ENCODE data around the gene ZKSCAN5. TPM values are rescaled to one million over a fixed set of nuclear protein-coding genes. Genes with fewer than 3 reads are reported as not detected.

Gene ZKSCAN5
- total RNA-seq, 2 donors from 2014 or later, result 14.9 to 18.2 TPM

DNA sequence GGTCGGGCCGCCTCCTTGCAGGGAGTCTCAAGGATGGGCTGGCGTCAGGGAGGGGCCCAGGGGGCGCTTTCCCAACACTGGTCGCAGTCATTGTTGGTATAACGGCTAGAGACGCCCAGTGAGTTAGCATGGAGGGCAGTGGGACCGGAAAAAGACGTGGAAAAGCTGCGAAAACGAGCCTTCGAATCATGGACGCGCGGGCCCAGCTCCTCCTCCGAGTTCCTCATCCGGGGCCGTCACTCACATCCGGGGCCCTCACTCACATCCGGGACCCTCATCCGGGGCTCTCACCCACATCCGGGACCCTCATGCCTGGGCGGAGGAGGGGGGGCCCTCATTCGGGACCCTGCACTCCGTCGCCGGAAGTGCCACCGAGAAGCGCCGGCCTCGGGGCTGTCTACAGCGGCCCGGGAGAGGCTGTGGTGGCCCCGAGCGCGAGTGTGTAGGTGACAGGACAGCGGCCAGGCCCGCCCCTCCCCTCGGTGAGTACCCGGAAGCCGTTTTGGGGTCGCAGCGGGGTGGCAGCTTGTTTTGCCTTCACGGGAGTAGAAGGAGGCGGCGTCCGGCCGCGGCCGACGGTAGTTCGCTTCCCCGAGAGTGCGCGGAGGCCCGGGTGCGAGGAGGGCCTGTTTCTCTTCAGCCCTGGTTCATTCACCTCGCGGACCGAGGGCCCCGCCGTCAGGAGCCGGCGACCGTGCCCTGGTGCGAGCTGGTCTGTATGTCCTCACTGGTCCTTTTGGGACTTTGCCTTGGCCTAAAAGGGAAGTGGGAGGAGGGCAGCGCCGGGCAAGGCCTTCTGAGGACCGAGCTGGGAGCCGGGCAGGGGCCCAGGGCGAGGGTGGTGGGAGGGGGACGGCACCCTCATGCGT, 54.1 kb downstream of the ZKSCAN5 start, which contains the start of gene ZNF655:
Gene ZNF655, plus strand, starts transcription at position 337 of the 869 bp plus-strand sequence. CDS start 1,918 bp downstream, outside the sequence.
- Histone ChIP-seq H3K4me1 (ENCODE audit: control insufficient read depth, insufficient read depth, low read length) (no peaks in the 10 kb centered on the region), H3K27me3 (ENCODE audit: control insufficient read depth, insufficient read depth, low read length, poor library complexity, severe bottlenecking) (no peaks in the 10 kb centered on the region), H3K27ac (ENCODE audit: low read depth, low read length) (peak within 1 kb of the TSS; percentile 93), H3K9ac (ENCODE audit: extremely low read depth, low read length, poor library complexity, severe bottlenecking) (peak within 1 kb of the TSS; percentile 98), H3K9me3 (ENCODE audit: control insufficient read depth, low read length) (no peaks in the 10 kb centered on the region), H3K4me3 (ENCODE audit: low read length) (peak within 1 kb of the TSS; percentile 99), H3K36me3 (ENCODE audit: control insufficient read depth, insufficient read depth, low read length) (peaks cover 49% of the 10 kb centered on the region)
- no peaks in the 10 kb centered on the region for H3K27me3 Mint-ChIP-seq (ENCODE audit: insufficient read depth)
- H3K4me1 Mint-ChIP-seq, result peaks cover 14% of the 10 kb centered on the region
- DNase-seq, result peak; percentile 99
- TF ChIP-seq, protein P1, sequence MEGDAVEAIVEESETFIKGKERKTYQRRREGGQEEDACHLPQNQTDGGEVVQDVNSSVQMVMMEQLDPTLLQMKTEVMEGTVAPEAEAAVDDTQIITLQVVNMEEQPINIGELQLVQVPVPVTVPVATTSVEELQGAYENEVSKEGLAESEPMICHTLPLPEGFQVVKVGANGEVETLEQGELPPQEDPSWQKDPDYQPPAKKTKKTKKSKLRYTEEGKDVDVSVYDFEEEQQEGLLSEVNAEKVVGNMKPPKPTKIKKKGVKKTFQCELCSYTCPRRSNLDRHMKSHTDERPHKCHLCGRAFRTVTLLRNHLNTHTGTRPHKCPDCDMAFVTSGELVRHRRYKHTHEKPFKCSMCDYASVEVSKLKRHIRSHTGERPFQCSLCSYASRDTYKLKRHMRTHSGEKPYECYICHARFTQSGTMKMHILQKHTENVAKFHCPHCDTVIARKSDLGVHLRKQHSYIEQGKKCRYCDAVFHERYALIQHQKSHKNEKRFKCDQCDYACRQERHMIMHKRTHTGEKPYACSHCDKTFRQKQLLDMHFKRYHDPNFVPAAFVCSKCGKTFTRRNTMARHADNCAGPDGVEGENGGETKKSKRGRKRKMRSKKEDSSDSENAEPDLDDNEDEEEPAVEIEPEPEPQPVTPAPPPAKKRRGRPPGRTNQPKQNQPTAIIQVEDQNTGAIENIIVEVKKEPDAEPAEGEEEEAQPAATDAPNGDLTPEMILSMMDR (conservative IDR thresholded peaks at IDR 0.05), result no peak
- peaks cover 34% of the 10 kb centered on the region for H3K36me3 Mint-ChIP-seq (ENCODE audit: low read depth)
- H3K9me3 Mint-ChIP-seq, result no peaks in the 10 kb centered on the region
- peak within 1 kb of the TSS; percentile 99 for H3K4me3 Mint-ChIP-seq
- WGBS, 2 experiments (ENCODE audit: insufficient coverage in 1 of 2, insufficient read length in 1 of 2), result 0% methylated on average over 32 to 73 of the region's 73 CpGs
- H3K27ac Mint-ChIP-seq, result peak within 1 kb of the TSS; percentile 90

DNA sequence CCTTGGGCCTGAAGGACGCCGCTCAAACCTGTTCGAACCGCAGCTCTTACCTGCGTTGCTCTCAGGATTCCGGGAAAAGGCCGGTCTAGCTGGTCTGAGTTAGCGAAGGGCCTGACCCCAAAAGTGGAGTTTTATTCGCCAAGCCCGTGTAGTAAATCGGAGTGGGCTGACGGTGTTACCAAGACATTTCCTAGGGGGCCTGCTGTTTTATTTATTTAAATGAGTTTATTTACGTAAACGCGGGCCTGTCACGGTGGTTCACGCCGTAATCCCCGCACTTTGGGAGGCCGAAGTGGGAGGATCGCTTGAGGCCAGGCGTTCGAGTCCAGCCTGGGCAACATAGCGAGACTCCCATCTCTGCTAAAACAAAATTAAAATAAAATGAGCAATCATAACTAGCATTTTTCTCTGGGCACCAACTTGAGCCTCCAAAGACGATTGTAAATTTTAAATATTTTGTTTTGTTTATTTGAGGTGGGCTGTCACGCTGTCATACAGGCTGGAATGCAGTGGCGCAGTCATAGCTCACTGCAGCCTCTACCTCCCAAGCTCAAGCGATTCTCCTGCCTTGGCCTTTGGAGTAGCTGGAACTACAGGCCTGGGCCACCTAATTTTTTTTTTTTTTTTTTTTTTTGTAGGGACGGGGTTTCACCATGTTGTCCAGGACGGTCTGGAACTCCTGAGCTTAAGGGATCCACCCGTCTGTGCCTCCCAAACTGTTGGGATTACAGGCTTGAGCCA, 54.9 kb downstream of the ZKSCAN5 start:
- peaks cover 57% of the 10 kb centered on the region for H3K36me3 ChIP-seq (ENCODE audit: control insufficient read depth, insufficient read depth, low read length)
- Mint-ChIP-seq H3K27me3 (ENCODE audit: insufficient read depth) (no peaks in the 10 kb centered on the region), H3K4me3 (peak overlapping the region; percentile 99), H3K9me3 (no peaks in the 10 kb centered on the region), H3K27ac (peak overlapping the region; percentile 90), H3K36me3 (ENCODE audit: low read depth) (peaks cover 42% of the 10 kb centered on the region), H3K4me1 (peaks cover 14% of the 10 kb centered on the region)
- no peaks in the 10 kb centered on the region for H3K4me1 ChIP-seq (ENCODE audit: control insufficient read depth, insufficient read depth, low read length)
- peak overlapping the region; percentile 99 for H3K4me3 ChIP-seq (ENCODE audit: low read length)
- H3K27me3 ChIP-seq (ENCODE audit: control insufficient read depth, insufficient read depth, low read length, poor library complexity, severe bottlenecking), result no peaks in the 10 kb centered on the region
- TF ChIP-seq, protein P1 (conservative IDR thresholded peaks at IDR 0.05), result no peak
- WGBS, 2 experiments (ENCODE audit: insufficient coverage in 1 of 2, insufficient read length in 1 of 2), result 25 to 28% methylated on average over 14 to 31 of the region's 31 CpGs
- no peak for DNase-seq
- peak overlapping the region; percentile 93 for H3K27ac ChIP-seq (ENCODE audit: low read depth, low read length)
- H3K9ac ChIP-seq (ENCODE audit: extremely low read depth, low read length, poor library complexity, severe bottlenecking), result peak overlapping the region; percentile 98
- no peaks in the 10 kb centered on the region for H3K9me3 ChIP-seq (ENCODE audit: control insufficient read depth, low read length)

DNA sequence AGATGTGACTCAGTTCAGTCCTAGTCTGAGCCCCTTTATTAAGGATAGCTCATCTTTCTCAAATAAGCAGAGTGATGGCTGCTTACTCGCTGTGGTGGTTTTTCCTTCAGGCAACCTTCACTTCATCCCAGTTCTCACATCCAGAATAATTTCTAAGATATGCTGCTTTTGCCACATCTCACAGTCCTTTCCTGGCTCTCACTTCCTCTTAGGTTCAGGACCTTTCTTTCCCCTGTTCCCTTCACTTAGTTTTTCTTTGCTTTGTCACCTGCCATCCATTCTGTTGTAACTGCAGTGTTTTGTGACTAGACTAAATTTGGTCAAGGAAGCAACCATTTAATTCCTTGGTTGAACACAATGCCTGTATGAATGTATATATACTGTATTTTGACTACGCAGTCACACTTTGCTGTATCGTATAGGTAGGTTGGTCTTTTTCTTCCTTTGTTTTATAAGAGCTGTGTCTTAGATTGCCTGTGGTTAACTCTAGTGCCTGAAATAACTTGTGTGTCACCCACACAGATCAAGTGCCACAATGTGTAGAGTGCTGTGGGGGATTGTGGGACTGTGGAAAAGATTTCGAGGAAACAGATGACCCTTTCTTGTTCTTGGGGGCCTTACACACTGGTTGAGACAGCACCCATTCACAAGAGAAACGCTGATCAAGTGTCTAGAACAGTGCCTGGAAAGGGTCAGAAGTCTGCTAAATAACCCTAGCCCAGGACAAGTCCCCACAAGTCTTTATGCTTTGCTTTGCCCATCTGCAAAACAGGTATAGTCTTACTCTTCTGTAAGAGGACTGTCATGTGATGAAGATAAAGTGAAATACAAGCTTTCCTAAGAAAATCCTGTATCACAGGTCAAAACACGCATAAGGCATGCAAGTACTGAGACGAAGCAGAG, 56.6 kb downstream of the ZKSCAN5 start:
- H3K4me3 ChIP-seq (ENCODE audit: low read length), result no peak overlapping the region
- peak overlapping the region; percentile 99 for H3K4me3 Mint-ChIP-seq
- H3K27me3 ChIP-seq (ENCODE audit: control insufficient read depth, insufficient read depth, low read length, poor library complexity, severe bottlenecking), result no peaks in the 10 kb centered on the region
- H3K4me1 Mint-ChIP-seq, result peaks cover 14% of the 10 kb centered on the region
- no peak for DNase-seq
- no peaks in the 10 kb centered on the region for H3K9me3 Mint-ChIP-seq
- peaks cover 50% of the 10 kb centered on the region for H3K36me3 Mint-ChIP-seq (ENCODE audit: low read depth)
- H3K27ac Mint-ChIP-seq, result peak overlapping the region; percentile 66
- WGBS, 2 experiments (ENCODE audit: insufficient coverage in 1 of 2, insufficient read length in 1 of 2), result 96 to 97% methylated on average over 5 to 7 of the region's 7 CpGs
- no peaks in the 10 kb centered on the region for H3K27me3 Mint-ChIP-seq (ENCODE audit: insufficient read depth)
- H3K9me3 ChIP-seq (ENCODE audit: control insufficient read depth, low read length), result no peaks in the 10 kb centered on the region
- TF ChIP-seq, protein P1 (conservative IDR thresholded peaks at IDR 0.05), result no peak
- no peak overlapping the region for H3K9ac ChIP-seq (ENCODE audit: extremely low read depth, low read length, poor library complexity, severe bottlenecking)
- no peak overlapping the region for H3K27ac ChIP-seq (ENCODE audit: low read depth, low read length)
- H3K4me1 ChIP-seq (ENCODE audit: control insufficient read depth, insufficient read depth, low read length), result no peaks in the 10 kb centered on the region
- peaks cover 59% of the 10 kb centered on the region for H3K36me3 ChIP-seq (ENCODE audit: control insufficient read depth, insufficient read depth, low read length)

Measured in endodermal cell (in vitro differentiated cells).